Raji (cell line): ENCODE data around the gene TMEM63B.

Source experiments
- POLR2A ChIP-seq: IDR thresholded peaks from 2 replicates; pipeline ENCODE4 v1.6.1; 2011; ENCODE audit warnings: low read depth, low read length, control low read depth; ENCODE audit not compliant: insufficient read depth

TMEM63B gene

GRCh38 chr6:44166591-44167184 is 39.3 kb downstream of the TMEM63B start:
- no peak for TF ChIP-seq POLR2A

GRCh38 chr6:44167567-44167966 is 40.2 kb downstream of the TMEM63B start:
- no peak for TF ChIP-seq POLR2A

GRCh38 chr6:44169154-44169553 is 41.8 kb downstream of the TMEM63B start:
- TF ChIP-seq POLR2A, result no peak

- TF ChIP-seq POLR2A, result no peak
Measured at GRCh38 chr6:44169886-44170570, 42.7 kb downstream of the TMEM63B start.

DNA sequence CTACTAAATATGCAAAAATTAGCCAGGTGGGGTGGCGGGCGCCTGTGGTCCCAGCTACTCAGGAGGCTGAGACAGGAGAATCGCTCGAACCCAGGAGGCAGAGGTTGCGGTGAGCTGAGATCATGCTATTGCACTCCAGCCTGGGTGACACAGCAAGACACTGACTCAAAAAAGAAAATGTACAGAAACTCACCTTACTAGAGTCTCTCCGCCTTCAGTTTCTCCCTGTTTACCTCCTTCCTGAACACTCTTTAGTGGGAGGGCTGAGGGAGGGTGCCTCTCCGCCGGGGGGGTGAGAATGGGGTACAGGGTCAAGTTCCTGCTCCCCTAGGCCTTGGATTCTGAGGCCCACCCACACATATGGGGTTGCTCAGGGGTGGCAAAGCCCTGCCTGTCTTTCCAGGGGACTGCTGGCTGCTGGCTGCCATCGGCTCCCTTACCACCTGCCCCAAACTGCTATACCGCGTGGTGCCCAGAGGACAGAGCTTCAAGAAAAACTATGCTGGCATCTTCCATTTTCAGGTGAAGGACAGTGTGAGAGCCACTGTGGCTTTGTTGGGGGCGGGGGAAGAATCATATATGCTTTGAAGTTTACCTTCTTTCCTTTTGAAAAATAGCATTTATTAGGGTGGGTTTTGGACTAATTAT is 44.7 kb downstream of the TMEM63B start:
- TF ChIP-seq POLR2A, result no peak

GRCh38 chr6:44172731-44173500 is 45.6 kb downstream of the TMEM63B start:
- TF ChIP-seq POLR2A, result 0 out of 2 replicates have a peak, but pooled peaks have one; percentile 26

- no peak for TF ChIP-seq POLR2A
Measured at GRCh38 chr6:44176130-44176761, 48.9 kb downstream of the TMEM63B start.

- no peak for TF ChIP-seq POLR2A
Measured at GRCh38 chr6:44176762-44177509, 49.6 kb downstream of the TMEM63B start.

GRCh38 chr6:44177691-44178423 is 50.5 kb downstream of the TMEM63B start:
- no peak for TF ChIP-seq POLR2A

DNA sequence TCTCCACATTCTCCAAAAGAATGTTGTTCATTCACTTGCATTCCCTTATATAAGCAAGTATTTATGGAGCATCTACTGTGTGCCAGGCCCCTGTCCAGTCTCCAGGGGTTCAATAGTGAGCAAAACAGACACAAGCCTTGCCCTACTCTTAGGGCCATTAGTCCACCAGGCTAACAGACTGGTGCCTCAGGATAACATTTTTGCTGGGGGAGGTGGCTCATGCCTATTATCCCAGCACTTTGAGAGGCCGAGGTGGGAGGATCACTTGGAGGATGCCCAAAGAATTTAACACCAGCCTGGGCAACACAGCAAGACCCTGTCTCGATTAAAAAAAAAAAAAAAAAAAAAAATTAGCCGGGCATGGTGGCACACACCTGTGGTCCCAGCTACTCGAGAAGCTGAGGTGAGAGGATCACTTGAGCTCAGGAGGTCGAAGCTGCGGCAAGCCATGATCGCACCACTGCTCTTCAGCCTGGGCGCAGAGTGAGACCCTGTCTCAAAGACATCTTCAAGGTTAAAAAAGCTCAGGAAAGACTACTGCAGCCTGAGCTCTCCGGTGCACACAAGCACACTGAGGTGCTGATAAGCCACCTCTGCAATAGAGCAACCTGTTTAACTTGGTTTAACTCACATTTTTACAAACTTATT is 51.2 kb downstream of the TMEM63B start:
- no peak for TF ChIP-seq POLR2A

GRCh38 chr6:44179072-44179536 is 51.8 kb downstream of the TMEM63B start:
- no peak for TF ChIP-seq POLR2A

DNA sequence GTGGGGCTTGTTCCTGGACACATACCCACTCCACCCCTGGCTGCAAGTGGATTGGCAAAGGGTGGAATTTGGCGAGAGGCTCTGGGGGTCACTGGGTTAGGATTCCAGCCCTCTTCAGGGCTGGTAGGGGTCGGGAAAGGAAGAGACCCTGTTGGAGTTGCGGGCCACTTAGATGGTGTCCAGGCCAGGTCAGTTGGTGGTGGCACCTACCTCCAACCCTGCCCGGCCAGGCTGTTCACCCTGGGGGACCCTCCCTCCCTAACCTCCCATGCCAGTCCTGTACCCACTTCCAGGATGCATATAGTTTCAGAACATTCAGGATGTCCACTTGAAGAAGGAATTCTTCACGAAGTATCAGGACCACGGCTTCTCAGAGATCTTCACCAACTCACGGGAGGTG is 52.3 kb downstream of the TMEM63B start:
- no peak for TF ChIP-seq POLR2A

GRCh38 chr6:44180406-44180805 is 53.1 kb downstream of the TMEM63B start:
- no peak for TF ChIP-seq POLR2A
